ENCODE data around the gene ADSL. TPM values are rescaled to one million over a fixed set of nuclear protein-coding genes. Genes with fewer than 3 reads are reported as not detected.

The ADSL gene
- total RNA-seq, 1 donor from 2014 or later, result 52.0 TPM

GRCh38 chr22:40394607-40395006 is 48.3 kb downstream of the ADSL start:
- intact Hi-C loops (cut with DNase I), result no loop called here
- no peak for ATAC-seq (ENCODE audit: poor library complexity)

GRCh38 chr22:40395607-40396006 is 49.3 kb downstream of the ADSL start:
- ATAC-seq (ENCODE audit: poor library complexity) (no peak), DNase-seq (no peak)
- intact Hi-C loops (cut with DNase I), result no loop called here

More at GRCh38 chr22:40394607-40395006, 48.3 kb downstream of the ADSL start:
- no peak for DNase-seq

GRCh38 chr22:40396882-40397281 is 50.6 kb downstream of the ADSL start:
- peak; percentile 10 for ATAC-seq (ENCODE audit: poor library complexity)
- intact Hi-C loops (cut with DNase I), result no loop called here

GRCh38 chr22:40397396-40397795 is 51.1 kb downstream of the ADSL start:
- DNase-seq (no peak), ATAC-seq (ENCODE audit: poor library complexity) (no peak)
- intact Hi-C loops (cut with DNase I), result no loop called here

More at GRCh38 chr22:40396882-40397281, 50.6 kb downstream of the ADSL start:
- DNase-seq, result no peak

- DNase-seq (no peak), ATAC-seq (ENCODE audit: poor library complexity) (peak; percentile 40)
- intact Hi-C loops (cut with DNase I), result no loop called here
Observed at GRCh38 chr22:40399621-40400020, 53.3 kb downstream of the ADSL start.

- peak; percentile 71 for DNase-seq
- ATAC-seq (ENCODE audit: poor library complexity), result no peak
- intact Hi-C loops (cut with DNase I), result no loop called here
Observed at GRCh38 chr22:40400159-40400558, 53.9 kb downstream of the ADSL start.

GRCh38 chr22:40401532-40401931 is 55.2 kb downstream of the ADSL start:
- DNase-seq (no peak), ATAC-seq (ENCODE audit: poor library complexity) (no peak)
- intact Hi-C loops (cut with DNase I), result no loop called here

- ATAC-seq (ENCODE audit: poor library complexity) (no peak), DNase-seq (no peak)
- intact Hi-C loops (cut with DNase I), result no loop called here
Observed at GRCh38 chr22:40401981-40402406, 55.7 kb downstream of the ADSL start.

GRCh38 chr22:40403141-40403540 is 56.8 kb downstream of the ADSL start:
- intact Hi-C loops (cut with DNase I), result no loop called here
- ATAC-seq (ENCODE audit: poor library complexity) (no peak), DNase-seq (no peak)

GRCh38 chr22:40403651-40404050 is 57.4 kb downstream of the ADSL start:
- ATAC-seq (ENCODE audit: poor library complexity) (no peak), DNase-seq (no peak)
- intact Hi-C loops (cut with DNase I), result no loop called here

GRCh38 chr22:40404251-40405177 is 58.2 kb downstream of the ADSL start:
- no peak for ATAC-seq (ENCODE audit: poor library complexity)
- intact Hi-C loops (cut with DNase I), result no loop called here
- no peak for DNase-seq

GRCh38 chr22:40405178-40406062 is 59.1 kb downstream of the ADSL start:
- no peak for ATAC-seq (ENCODE audit: poor library complexity)
- peak; percentile 37 for DNase-seq
- intact Hi-C loops (cut with DNase I), result no loop called here

GRCh38 chr22:40406063-40406890 is 60.0 kb downstream of the ADSL start:
- ATAC-seq (ENCODE audit: poor library complexity), result no peak
- intact Hi-C loops (cut with DNase I), result no loop called here

GRCh38 chr22:40407021-40407761 is 60.9 kb downstream of the ADSL start:
- DNase-seq, result no peak
- intact Hi-C loops (cut with DNase I), result no loop called here
- ATAC-seq (ENCODE audit: poor library complexity), result no peak

More at GRCh38 chr22:40406063-40406890, 60.0 kb downstream of the ADSL start:
- no peak for DNase-seq

GRCh38 chr22:40407831-40408717 is 61.8 kb downstream of the ADSL start:
- intact Hi-C loops (cut with DNase I), result no loop called here
- DNase-seq (no peak), ATAC-seq (ENCODE audit: poor library complexity) (peak; percentile 3)

GRCh38 chr22:40408718-40409612 is 62.7 kb downstream of the ADSL start:
- DNase-seq (no peak), ATAC-seq (ENCODE audit: poor library complexity) (no peak)
- intact Hi-C loops (cut with DNase I), result no loop called here
